Head of caudate nucleus (tissue), 42 donors: ENCODE measurements around the gene PRAC1.

Experiments
- DNase-seq, 42 donors: peaks; one replicate each; pipeline versions ENCODE4 v3.0.0 to v3.0.0-alpha.2; 2020 to 2021; ENCODE audit warnings: mixed read lengths in 7 of 42
- intact Hi-C: fragments of 100-400 bp; cut with DNase I; formaldehyde crosslinking; loops from one replicate; pipeline ENCODE4 v1.15.0; 2022

PRAC1 gene

DNA sequence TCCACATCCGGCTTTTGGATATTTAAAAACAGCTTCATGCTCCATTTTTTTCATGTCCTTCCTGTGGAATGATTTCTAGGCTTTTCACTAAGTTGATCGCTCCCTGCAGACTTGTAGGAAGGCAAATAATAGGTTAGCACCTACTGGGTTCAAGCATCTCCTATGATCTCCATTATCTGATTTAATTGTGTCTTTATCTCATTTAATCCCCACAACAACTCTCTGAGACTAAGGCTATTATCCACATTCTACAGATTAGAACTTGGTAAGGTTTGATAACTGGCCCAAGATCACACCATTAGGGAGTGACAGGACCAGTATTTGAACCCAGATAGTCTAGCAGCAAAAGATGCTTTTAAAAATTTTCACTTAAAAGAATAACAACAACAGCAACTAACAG is 50.0 kb downstream of the PRAC1 start:
- intact Hi-C loops = no loop called here
- no peak for DNase-seq
